ENCODE measurements around the gene RGS19. TPM values are rescaled to one million over a fixed set of nuclear protein-coding genes. Genes with fewer than 3 reads are reported as not detected.

Gene RGS19
- total RNA-seq, 1 donor from 2014 or later = 57.5 TPM

- Histone ChIP-seq H3K4me1 (peaks cover 40% of the 10 kb centered on the region), H3K27ac (peak within 1 kb of the TSS; percentile 88), H3K9me3 (no peaks in the 10 kb centered on the region), H3K27me3 (ENCODE audit: low read depth) (no peaks in the 10 kb centered on the region), H3K36me3 (no peaks in the 10 kb centered on the region), H3K4me3 (peak within 1 kb of the TSS; percentile 92)
- TF ChIP-seq, protein P1, sequence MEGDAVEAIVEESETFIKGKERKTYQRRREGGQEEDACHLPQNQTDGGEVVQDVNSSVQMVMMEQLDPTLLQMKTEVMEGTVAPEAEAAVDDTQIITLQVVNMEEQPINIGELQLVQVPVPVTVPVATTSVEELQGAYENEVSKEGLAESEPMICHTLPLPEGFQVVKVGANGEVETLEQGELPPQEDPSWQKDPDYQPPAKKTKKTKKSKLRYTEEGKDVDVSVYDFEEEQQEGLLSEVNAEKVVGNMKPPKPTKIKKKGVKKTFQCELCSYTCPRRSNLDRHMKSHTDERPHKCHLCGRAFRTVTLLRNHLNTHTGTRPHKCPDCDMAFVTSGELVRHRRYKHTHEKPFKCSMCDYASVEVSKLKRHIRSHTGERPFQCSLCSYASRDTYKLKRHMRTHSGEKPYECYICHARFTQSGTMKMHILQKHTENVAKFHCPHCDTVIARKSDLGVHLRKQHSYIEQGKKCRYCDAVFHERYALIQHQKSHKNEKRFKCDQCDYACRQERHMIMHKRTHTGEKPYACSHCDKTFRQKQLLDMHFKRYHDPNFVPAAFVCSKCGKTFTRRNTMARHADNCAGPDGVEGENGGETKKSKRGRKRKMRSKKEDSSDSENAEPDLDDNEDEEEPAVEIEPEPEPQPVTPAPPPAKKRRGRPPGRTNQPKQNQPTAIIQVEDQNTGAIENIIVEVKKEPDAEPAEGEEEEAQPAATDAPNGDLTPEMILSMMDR (IDR thresholded peaks at IDR 0.05) = no peak
- peak; percentile 96 to 97 for ATAC-seq
- intact Hi-C loops (cut with DNase I) = no loop called here
- DNase-seq = peak; percentile 99
Observed at GRCh38 chr20:64062596-64063388, 16.5 kb downstream of the RGS19 start, which contains the start of gene TCEA2. TCEA2 (plus strand) TSS chr20:64063198; CDS start chr20:64063313, 115 bp downstream.

GRCh38 chr20:64062276-64062595, 17.1 kb downstream of the RGS19 start:
- H3K4me1 ChIP-seq = peaks cover 46% of the 10 kb centered on the region
- no peaks in the 10 kb centered on the region for H3K36me3 ChIP-seq
- H3K4me3 ChIP-seq = peak overlapping the region; percentile 92
- peaks cover 3% of the 10 kb centered on the region for H3K27me3 ChIP-seq (ENCODE audit: low read depth)
- TF ChIP-seq, protein P1 (IDR thresholded peaks at IDR 0.05) = no peak
- no peak for DNase-seq
- ATAC-seq = no peak
- intact Hi-C loops (cut with DNase I) = no loop called here
- no peaks in the 10 kb centered on the region for H3K9me3 ChIP-seq
- peak overlapping the region; percentile 88 for H3K27ac ChIP-seq

DNA sequence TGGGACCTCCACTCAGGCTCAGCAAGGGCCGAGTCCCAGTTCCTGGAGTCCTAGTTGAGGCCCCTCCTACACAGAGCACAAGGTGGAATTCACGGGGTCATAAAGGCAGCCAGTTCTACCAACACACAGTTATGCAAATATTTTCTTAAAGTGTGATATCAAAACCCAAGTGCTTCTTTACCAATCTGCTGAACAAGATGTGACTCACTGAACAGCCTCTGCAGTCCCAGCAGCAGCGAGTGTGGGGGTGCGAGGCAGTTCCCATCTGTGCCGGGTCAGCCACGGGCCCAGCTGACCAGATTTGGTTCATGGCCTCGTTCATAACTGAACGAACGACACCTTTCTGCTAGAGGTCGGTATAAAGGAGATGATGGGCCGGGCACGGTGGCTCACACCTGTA, 20.8 kb downstream of the RGS19 start:
- Histone ChIP-seq H3K27me3 (ENCODE audit: low read depth) (peaks cover 28% of the 10 kb centered on the region), H3K36me3 (no peaks in the 10 kb centered on the region), H3K9me3 (no peaks in the 10 kb centered on the region), H3K4me3 (no peak overlapping the region), H3K4me1 (peaks cover 48% of the 10 kb centered on the region), H3K27ac (peak overlapping the region; percentile 87)
- DNase-seq (no peak), ATAC-seq (no peak)
- intact Hi-C loops (cut with DNase I) = no loop called here
- TF ChIP-seq, protein P1 (IDR thresholded peaks at IDR 0.05) = no peak

- Histone ChIP-seq H3K36me3 (no peaks in the 10 kb centered on the region), H3K4me1 (peaks cover 49% of the 10 kb centered on the region), H3K27ac (peak overlapping the region; percentile 87), H3K4me3 (peak overlapping the region; percentile 41), H3K27me3 (ENCODE audit: low read depth) (peaks cover 28% of the 10 kb centered on the region), H3K9me3 (no peaks in the 10 kb centered on the region)
- intact Hi-C loops (cut with DNase I) = no loop called here
- ATAC-seq (peak; percentile 76 to 77), DNase-seq (peak; percentile 84)
- TF ChIP-seq, protein P1 (IDR thresholded peaks at IDR 0.05) = peak; percentile 91
Observed at GRCh38 chr20:64057628-64058498, 21.5 kb downstream of the RGS19 start.

GRCh38 chr20:64056889-64057627, 22.3 kb downstream of the RGS19 start:
- Histone ChIP-seq H3K4me1 (peaks cover 50% of the 10 kb centered on the region), H3K27ac (peak overlapping the region; percentile 87), H3K36me3 (no peaks in the 10 kb centered on the region), H3K4me3 (peak overlapping the region; percentile 41), H3K9me3 (no peaks in the 10 kb centered on the region), H3K27me3 (ENCODE audit: low read depth) (peaks cover 34% of the 10 kb centered on the region)
- DNase-seq (peak; percentile 45), ATAC-seq (no peak)
- intact Hi-C loops (cut with DNase I) = no loop called here
- TF ChIP-seq, protein P1 (IDR thresholded peaks at IDR 0.05) = no peak

Measured in lower lobe of right lung (tissue), 2 donors.